ENCODE results near the gene COG2. TPM values are rescaled to one million over a fixed set of nuclear protein-coding genes. Genes with fewer than 3 reads are reported as not detected.

COG2 gene
- total RNA-seq, 1 donor from 2014 or later = 25.9 TPM

- no peak overlapping the region for H3K27ac ChIP-seq (ENCODE audit: low read depth, low read length)
- no peak overlapping the region for H3K4me3 ChIP-seq (ENCODE audit: insufficient read depth, low read depth, low read length)
- DNase-seq (ENCODE audit: low read depth) = no peak
- no peaks in the 10 kb centered on the region for H3K9me3 Mint-ChIP-seq (ENCODE audit: unreplicated experiment)
- no peak for FAIRE-seq
- H3K27me3 ChIP-seq (ENCODE audit: insufficient read depth, low read length) = peaks cover 22% of the 10 kb centered on the region
- no peak overlapping the region for H3K9ac ChIP-seq (ENCODE audit: low read length)
- TF ChIP-seq CTCF (IDR thresholded peaks at IDR 0.05; ENCODE audit: insufficient read depth, low read depth, low read length) (no peak), EZH2 (IDR thresholded peaks at IDR 0.05; ENCODE audit: insufficient read depth, low read length) (no peak)
- H3K9me3 ChIP-seq (ENCODE audit: insufficient read depth, low read depth, low read length) = no peaks in the 10 kb centered on the region
- H2AFZ ChIP-seq (ENCODE audit: low read depth, low read length) = no peak overlapping the region
- no peaks in the 10 kb centered on the region for H3K4me1 ChIP-seq (ENCODE audit: insufficient read depth, low read length)
- no peaks in the 10 kb centered on the region for H3K36me3 ChIP-seq (ENCODE audit: insufficient read depth, low read length)
- H3K27me3 Mint-ChIP-seq (ENCODE audit: low read depth, unreplicated experiment) = peaks cover 3% of the 10 kb centered on the region
- no peak overlapping the region for H3K4me2 ChIP-seq (ENCODE audit: low read length)
- H3K79me2 ChIP-seq (ENCODE audit: insufficient read depth, low read length) = no peaks in the 10 kb centered on the region
- no peak overlapping the region for H3K4me3 Mint-ChIP-seq (ENCODE audit: unreplicated experiment)
- peaks cover 2% of the 10 kb centered on the region for H3K36me3 Mint-ChIP-seq (ENCODE audit: low read depth, unreplicated experiment)
- no peaks in the 10 kb centered on the region for H3K4me1 Mint-ChIP-seq (ENCODE audit: low read depth, unreplicated experiment)
- no peak overlapping the region for H3K27ac Mint-ChIP-seq (ENCODE audit: unreplicated experiment)
- H4K20me1 ChIP-seq (ENCODE audit: insufficient read depth, low read length) = no peaks in the 10 kb centered on the region
Observed at GRCh38 chr1:230634384-230634783, 7.9 kb upstream of the COG2 start.

- Mint-ChIP-seq H3K4me1 (ENCODE audit: low read depth, unreplicated experiment) (peaks cover 4% of the 10 kb centered on the region), H3K4me3 (ENCODE audit: unreplicated experiment) (no peak overlapping the region), H3K27me3 (ENCODE audit: low read depth, unreplicated experiment) (peaks cover 3% of the 10 kb centered on the region), H3K9me3 (ENCODE audit: unreplicated experiment) (no peaks in the 10 kb centered on the region), H3K36me3 (ENCODE audit: low read depth, unreplicated experiment) (peaks cover 2% of the 10 kb centered on the region), H3K27ac (ENCODE audit: unreplicated experiment) (no peak overlapping the region)
- FAIRE-seq = no peak
- no peaks in the 10 kb centered on the region for H3K36me3 ChIP-seq (ENCODE audit: insufficient read depth, low read length)
- DNase-seq (ENCODE audit: low read depth) = no peak
- H3K27me3 ChIP-seq (ENCODE audit: insufficient read depth, low read length) = peaks cover 25% of the 10 kb centered on the region
- no peaks in the 10 kb centered on the region for H4K20me1 ChIP-seq (ENCODE audit: insufficient read depth, low read length)
- H2AFZ ChIP-seq (ENCODE audit: low read depth, low read length) = no peak overlapping the region
- no peaks in the 10 kb centered on the region for H3K9me3 ChIP-seq (ENCODE audit: insufficient read depth, low read depth, low read length)
- no peaks in the 10 kb centered on the region for H3K79me2 ChIP-seq (ENCODE audit: insufficient read depth, low read length)
- TF ChIP-seq EZH2 (IDR thresholded peaks at IDR 0.05; ENCODE audit: insufficient read depth, low read length) (no peak), CTCF (IDR thresholded peaks at IDR 0.05; ENCODE audit: insufficient read depth, low read depth, low read length) (no peak)
- H3K4me2 ChIP-seq (ENCODE audit: low read length) = no peak overlapping the region
- H3K4me1 ChIP-seq (ENCODE audit: insufficient read depth, low read length) = peaks cover 3% of the 10 kb centered on the region
- H3K9ac ChIP-seq (ENCODE audit: low read length) = no peak overlapping the region
- no peak overlapping the region for H3K4me3 ChIP-seq (ENCODE audit: insufficient read depth, low read depth, low read length)
- no peak overlapping the region for H3K27ac ChIP-seq (ENCODE audit: low read depth, low read length)
Observed at GRCh38 chr1:230636575-230637148, 5.6 kb upstream of the COG2 start.

- Histone ChIP-seq H3K79me2 (ENCODE audit: insufficient read depth, low read length) (peaks cover 23% of the 10 kb centered on the region), H3K36me3 (ENCODE audit: insufficient read depth, low read length) (no peaks in the 10 kb centered on the region), H3K9me3 (ENCODE audit: insufficient read depth, low read depth, low read length) (no peaks in the 10 kb centered on the region), H3K4me2 (ENCODE audit: low read length) (no peak overlapping the region), H3K9ac (ENCODE audit: low read length) (no peak overlapping the region), H3K27me3 (ENCODE audit: insufficient read depth, low read length) (peaks cover 19% of the 10 kb centered on the region), H3K4me3 (ENCODE audit: insufficient read depth, low read depth, low read length) (no peak overlapping the region), H3K4me1 (ENCODE audit: insufficient read depth, low read length) (peaks cover 11% of the 10 kb centered on the region), H3K27ac (ENCODE audit: low read depth, low read length) (no peak overlapping the region), H4K20me1 (ENCODE audit: insufficient read depth, low read length) (peaks cover 13% of the 10 kb centered on the region), H2AFZ (ENCODE audit: low read depth, low read length) (no peak overlapping the region)
- Mint-ChIP-seq H3K27ac (ENCODE audit: unreplicated experiment) (no peak overlapping the region), H3K9me3 (ENCODE audit: unreplicated experiment) (no peaks in the 10 kb centered on the region), H3K27me3 (ENCODE audit: low read depth, unreplicated experiment) (peaks cover 3% of the 10 kb centered on the region), H3K36me3 (ENCODE audit: low read depth, unreplicated experiment) (peaks cover 2% of the 10 kb centered on the region), H3K4me1 (ENCODE audit: low read depth, unreplicated experiment) (peaks cover 18% of the 10 kb centered on the region), H3K4me3 (ENCODE audit: unreplicated experiment) (no peak overlapping the region)
- TF ChIP-seq EZH2 (IDR thresholded peaks at IDR 0.05; ENCODE audit: insufficient read depth, low read length) = no peak
- no peak for TF ChIP-seq CTCF (IDR thresholded peaks at IDR 0.05; ENCODE audit: insufficient read depth, low read depth, low read length)
- DNase-seq (ENCODE audit: low read depth) = no peak
- FAIRE-seq = no peak
Observed at GRCh38 chr1:230639714-230640209, 2.5 kb upstream of the COG2 start.

All from astrocyte (in vitro differentiated cells and primary cell).